ENCODE data around the gene SLC25A13. TPM values are rescaled to one million over a fixed set of nuclear protein-coding genes. Genes with fewer than 3 reads are reported as not detected.

Gene SLC25A13
- total RNA-seq, 2 donors from 2014 or later, result 94.3 to 114 TPM

DNA sequence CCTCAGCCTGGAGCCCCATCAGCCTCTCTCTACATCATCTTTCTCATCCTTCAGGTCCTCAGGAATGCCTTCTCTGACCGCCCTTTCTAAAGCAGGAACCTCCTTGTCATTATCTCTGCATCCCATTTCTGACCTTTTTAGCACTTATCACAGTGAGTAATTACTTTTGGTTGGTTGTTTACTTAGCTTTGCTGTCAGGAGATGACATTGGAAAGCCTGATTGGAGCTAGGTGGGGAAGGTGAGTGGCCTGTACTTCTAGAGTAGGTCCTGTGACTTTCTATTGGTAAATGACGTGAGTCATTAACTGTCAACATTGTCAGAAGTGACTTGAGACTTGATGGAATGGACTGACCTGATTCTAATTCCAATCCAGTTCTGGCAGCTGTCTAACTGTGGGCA lies 9.3 kb upstream of the SLC25A13 start:
- Mint-ChIP-seq H3K36me3 (ENCODE audit: low read depth) (no peaks in the 10 kb centered on the region), H3K27ac (no peak overlapping the region), H3K9me3 (peaks cover 8% of the 10 kb centered on the region), H3K27me3 (ENCODE audit: insufficient read depth) (no peaks in the 10 kb centered on the region), H3K4me3 (no peak overlapping the region), H3K4me1 (peaks cover 28% of the 10 kb centered on the region)
- Histone ChIP-seq H3K9me3 (ENCODE audit: control insufficient read depth, low read length) (peaks cover 19% of the 10 kb centered on the region), H3K27ac (ENCODE audit: low read depth, low read length) (no peak overlapping the region), H3K27me3 (ENCODE audit: control insufficient read depth, insufficient read depth, low read length, poor library complexity, severe bottlenecking) (no peaks in the 10 kb centered on the region), H3K4me3 (ENCODE audit: low read length) (no peak overlapping the region), H3K4me1 (ENCODE audit: control insufficient read depth, insufficient read depth, low read length) (peaks cover 6% of the 10 kb centered on the region), H3K36me3 (ENCODE audit: control insufficient read depth, insufficient read depth, low read length) (no peaks in the 10 kb centered on the region), H3K9ac (ENCODE audit: extremely low read depth, low read length, poor library complexity, severe bottlenecking) (no peak overlapping the region)
- TF ChIP-seq CTCF (conservative IDR thresholded peaks at IDR 0.05), result no peak
- no peak for DNase-seq
- WGBS, 2 experiments (ENCODE audit: insufficient coverage in 1 of 2, insufficient read length in 1 of 2), result 83 to 88% methylated on average over 1 to 2 of the region's 2 CpGs

DNA sequence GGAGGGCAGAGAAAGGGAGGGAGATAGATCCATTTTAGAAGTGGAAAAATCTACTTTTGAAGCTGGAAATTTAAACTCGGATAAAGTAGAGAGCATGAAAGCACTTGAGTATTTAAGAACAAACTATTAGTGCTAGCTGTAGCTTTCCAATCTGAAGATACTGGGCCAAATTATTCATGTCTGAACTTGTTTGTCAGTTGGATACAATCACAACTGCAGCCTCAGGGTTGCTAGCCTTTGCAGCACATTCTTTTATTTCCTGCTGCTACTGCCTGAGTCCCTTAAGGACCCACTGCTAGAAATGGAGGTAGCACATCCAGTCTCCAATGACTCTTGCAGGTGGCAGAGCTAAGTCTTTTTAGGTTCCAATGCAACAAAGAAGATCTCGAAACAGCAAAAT lies 8.3 kb upstream of the SLC25A13 start:
- WGBS, 2 experiments (ENCODE audit: insufficient coverage in 1 of 2, insufficient read length in 1 of 2), result 88 to 94% methylated on average over 2 of the region's 2 CpGs
- H3K4me3 ChIP-seq (ENCODE audit: low read length), result no peak overlapping the region

GRCh38 chr7:96329241-96329640 lies 7.3 kb upstream of the SLC25A13 start:
- no peak overlapping the region for H3K27ac ChIP-seq (ENCODE audit: low read depth, low read length)
- no peak for TF ChIP-seq CTCF (conservative IDR thresholded peaks at IDR 0.05)
- no peaks in the 10 kb centered on the region for H3K27me3 ChIP-seq (ENCODE audit: control insufficient read depth, insufficient read depth, low read length, poor library complexity, severe bottlenecking)
- DNase-seq, result no peak
- H3K4me1 Mint-ChIP-seq, result peaks cover 28% of the 10 kb centered on the region
- no peak overlapping the region for H3K27ac Mint-ChIP-seq
- H3K4me3 Mint-ChIP-seq, result no peak overlapping the region
- no peaks in the 10 kb centered on the region for H3K27me3 Mint-ChIP-seq (ENCODE audit: insufficient read depth)
- H3K36me3 Mint-ChIP-seq (ENCODE audit: low read depth), result no peaks in the 10 kb centered on the region
- H3K9me3 Mint-ChIP-seq, result peaks cover 8% of the 10 kb centered on the region
- no peak overlapping the region for H3K4me3 ChIP-seq (ENCODE audit: low read length)
- peaks cover 6% of the 10 kb centered on the region for H3K4me1 ChIP-seq (ENCODE audit: control insufficient read depth, insufficient read depth, low read length)
- peaks cover 19% of the 10 kb centered on the region for H3K9me3 ChIP-seq (ENCODE audit: control insufficient read depth, low read length)
- H3K36me3 ChIP-seq (ENCODE audit: control insufficient read depth, insufficient read depth, low read length), result no peaks in the 10 kb centered on the region
- no peak overlapping the region for H3K9ac ChIP-seq (ENCODE audit: extremely low read depth, low read length, poor library complexity, severe bottlenecking)
- 93 to 100% methylated on average over 1 of the region's 1 CpG for WGBS, 2 experiments (ENCODE audit: insufficient coverage in 1 of 2, insufficient read length in 1 of 2)

More for the DNA sequence above, 8.3 kb upstream of the SLC25A13 start:
- no peak for DNase-seq
- TF ChIP-seq CTCF (conservative IDR thresholded peaks at IDR 0.05), result no peak
- no peaks in the 10 kb centered on the region for H3K36me3 ChIP-seq (ENCODE audit: control insufficient read depth, insufficient read depth, low read length)
- H3K4me1 Mint-ChIP-seq, result peaks cover 28% of the 10 kb centered on the region
- H3K9me3 ChIP-seq (ENCODE audit: control insufficient read depth, low read length), result peaks cover 19% of the 10 kb centered on the region
- no peak overlapping the region for H3K27ac ChIP-seq (ENCODE audit: low read depth, low read length)
- no peaks in the 10 kb centered on the region for H3K36me3 Mint-ChIP-seq (ENCODE audit: low read depth)
- no peak overlapping the region for H3K9ac ChIP-seq (ENCODE audit: extremely low read depth, low read length, poor library complexity, severe bottlenecking)
- no peak overlapping the region for H3K27ac Mint-ChIP-seq
- H3K4me1 ChIP-seq (ENCODE audit: control insufficient read depth, insufficient read depth, low read length), result peaks cover 6% of the 10 kb centered on the region
- H3K27me3 Mint-ChIP-seq (ENCODE audit: insufficient read depth), result no peaks in the 10 kb centered on the region
- no peak overlapping the region for H3K4me3 Mint-ChIP-seq
- H3K27me3 ChIP-seq (ENCODE audit: control insufficient read depth, insufficient read depth, low read length, poor library complexity, severe bottlenecking), result no peaks in the 10 kb centered on the region
- H3K9me3 Mint-ChIP-seq, result peaks cover 8% of the 10 kb centered on the region

Data from endodermal cell (in vitro differentiated cells).